ENCODE data around the gene NRSN1.
A peak's percentile ranks its signal among the peaks of the same experiment; 100 is the strongest.

NRSN1 gene, protein sequence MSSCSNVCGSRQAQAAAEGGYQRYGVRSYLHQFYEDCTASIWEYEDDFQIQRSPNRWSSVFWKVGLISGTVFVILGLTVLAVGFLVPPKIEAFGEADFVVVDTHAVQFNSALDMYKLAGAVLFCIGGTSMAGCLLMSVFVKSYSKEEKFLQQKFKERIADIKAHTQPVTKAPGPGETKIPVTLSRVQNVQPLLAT

DNA sequence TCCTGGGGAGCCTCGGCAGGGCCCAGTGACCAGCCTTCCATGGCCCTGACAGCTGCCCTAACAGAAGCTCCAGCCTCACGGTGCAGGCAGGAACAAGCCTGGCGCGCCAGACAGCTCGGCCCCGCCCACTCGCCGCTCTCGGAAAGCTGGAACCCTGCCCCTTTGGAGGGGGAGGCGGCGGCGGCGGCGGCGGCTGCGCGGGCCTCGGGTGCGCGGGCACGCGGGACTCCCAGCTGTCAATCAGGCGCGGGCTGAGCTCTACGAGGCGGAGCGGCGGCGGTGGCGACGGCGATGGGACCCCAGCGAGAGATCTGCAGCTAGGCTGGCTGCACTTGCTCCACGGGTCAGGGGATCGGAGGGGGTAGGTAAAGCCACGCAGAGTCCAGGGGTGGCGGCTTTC is at the start of gene NRSN1:
NRSN1 (plus strand) TSS at position 236 of the 400 bp plus-strand sequence. CDS start 8,113 bp downstream, outside the sequence.
- no peak for DNase-seq (ENCODE audit: low read depth)

DNA sequence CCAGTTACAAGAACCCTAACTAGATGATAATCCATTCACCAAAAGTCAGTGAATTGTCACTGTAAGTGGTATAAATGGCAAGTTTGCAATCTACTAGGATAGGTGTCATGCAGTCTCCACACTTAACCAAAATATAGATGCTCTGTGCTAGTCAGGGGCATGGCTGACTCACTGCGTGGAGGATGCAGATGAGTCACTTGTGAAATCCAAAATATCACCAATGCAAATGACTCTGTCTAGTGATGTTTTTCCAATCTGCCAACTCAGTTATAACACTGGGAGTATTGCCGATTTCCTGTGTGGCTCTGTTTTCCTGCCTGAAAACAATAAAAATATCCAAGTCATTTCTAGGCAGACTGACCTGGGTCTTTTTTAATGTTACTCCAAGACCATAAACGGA is 47.8 kb upstream of the NRSN1 start:
- DNase-seq (ENCODE audit: low read depth) = peak; percentile 35

DNA sequence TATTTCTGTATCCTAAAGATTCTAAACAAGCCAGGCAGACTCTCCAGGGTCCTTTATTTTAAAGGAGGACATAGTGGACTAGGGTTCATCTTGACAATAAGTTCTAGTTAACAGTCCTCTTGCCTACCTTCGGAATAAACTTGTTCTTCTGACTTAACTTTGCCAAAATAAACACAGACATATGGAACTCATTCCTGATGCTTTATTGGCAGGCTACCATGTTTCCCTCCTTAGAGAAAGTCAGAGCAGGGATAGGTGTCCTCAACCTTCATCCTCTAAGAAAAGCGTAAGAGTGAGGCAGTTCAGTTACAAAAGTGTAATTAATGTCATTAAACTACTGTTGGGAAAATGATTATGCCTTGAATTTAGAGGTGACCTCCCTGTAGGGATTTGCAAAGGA is 46.9 kb upstream of the NRSN1 start:
- DNase-seq (ENCODE audit: low read depth) = no peak

DNA sequence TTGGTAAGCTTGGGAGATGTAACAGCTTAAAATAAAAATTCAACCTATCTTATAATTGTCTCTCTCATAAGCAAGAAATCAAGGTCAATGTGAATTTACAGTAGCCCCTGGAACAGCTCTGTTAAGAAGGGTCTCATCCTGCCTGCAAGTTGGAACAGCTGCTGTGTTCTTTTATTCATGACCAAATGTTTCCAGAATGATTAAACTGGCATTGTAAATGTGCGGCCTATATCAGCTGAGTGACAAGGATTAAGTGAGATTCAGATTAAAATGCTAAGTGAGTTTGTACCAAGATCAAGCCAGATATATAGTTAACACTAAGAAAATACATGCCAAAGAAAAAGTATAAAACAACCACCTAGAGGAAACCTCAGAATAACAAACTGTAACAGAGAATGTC is 45.3 kb upstream of the NRSN1 start:
- DNase-seq (ENCODE audit: low read depth) = no peak

DNA sequence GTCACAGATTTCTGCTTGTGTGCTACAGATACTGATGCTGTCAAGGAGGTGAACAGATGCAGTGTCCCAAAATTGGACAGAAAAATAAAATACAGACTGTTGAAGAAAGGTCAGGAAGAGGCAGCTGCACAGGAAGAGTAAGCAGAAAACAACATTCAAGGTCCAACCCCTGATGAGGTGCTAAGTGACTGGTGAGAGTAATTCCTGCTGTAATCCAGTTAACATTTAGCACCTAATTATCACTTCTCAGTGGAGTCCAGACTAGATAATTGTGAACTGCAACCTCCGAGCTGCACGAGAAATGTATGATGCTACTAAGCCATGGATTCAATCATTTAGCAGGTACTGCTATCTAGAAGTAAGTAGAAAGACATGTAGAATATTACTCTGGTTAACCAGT is 36.3 kb upstream of the NRSN1 start:
- DNase-seq (ENCODE audit: low read depth) = no peak

DNA sequence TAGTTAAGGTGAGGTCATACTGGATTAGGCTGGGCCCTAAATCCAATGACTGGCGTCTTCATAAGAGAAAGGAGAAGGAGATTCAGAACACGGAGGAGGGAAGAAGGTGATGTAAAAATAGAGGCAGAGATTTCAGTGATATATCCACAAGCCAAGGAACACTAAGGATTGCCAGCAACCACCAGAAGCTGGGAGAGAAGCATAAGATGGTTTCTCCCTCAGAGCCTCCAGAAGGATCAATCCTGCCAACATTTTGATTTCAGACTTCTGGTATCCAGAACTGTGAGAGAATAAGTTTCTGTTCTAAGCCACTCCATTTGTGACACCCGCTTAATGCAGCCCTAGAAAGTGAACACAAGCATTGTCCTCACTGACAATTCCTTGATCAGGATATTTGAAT is 33.6 kb upstream of the NRSN1 start:
- no peak for DNase-seq (ENCODE audit: low read depth)

DNA sequence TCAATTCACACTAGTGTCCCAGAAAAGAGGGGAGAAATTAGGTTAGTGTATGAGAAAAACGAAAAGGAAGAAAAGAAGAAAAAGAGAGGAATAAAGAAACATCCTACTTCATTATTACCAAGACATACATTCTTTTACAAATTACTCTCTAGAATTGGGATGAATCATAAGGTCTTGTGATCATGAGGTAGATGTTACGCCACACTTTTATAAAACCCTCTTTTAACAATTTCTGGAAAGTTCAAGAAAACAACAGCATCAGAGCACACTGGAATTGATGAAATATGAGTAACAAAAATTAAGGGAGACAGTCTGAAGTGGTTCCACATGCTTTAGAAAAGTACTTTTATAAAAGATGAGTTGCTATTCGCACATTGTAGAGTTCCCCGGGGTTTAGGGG is 32.6 kb upstream of the NRSN1 start:
- DNase-seq (ENCODE audit: low read depth) = no peak

DNA sequence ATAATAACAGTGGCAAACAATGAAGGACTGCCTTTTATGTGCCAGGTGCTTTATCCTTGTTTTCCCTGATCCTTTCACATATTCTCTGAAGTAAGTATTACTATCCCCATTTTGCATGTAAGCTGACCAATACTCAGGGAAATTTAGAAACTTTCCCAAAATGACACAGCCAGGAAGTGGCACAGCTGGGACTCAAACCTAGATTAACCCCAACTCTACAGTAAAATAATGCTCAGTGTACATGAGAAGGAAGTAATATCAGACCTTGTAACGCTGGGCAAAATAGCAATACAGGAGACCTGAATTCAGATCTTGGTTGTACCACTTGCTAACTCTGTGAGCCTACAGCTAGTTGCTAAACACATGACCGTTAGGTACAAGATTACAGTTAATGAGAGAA is 26.8 kb upstream of the NRSN1 start:
- no peak for DNase-seq (ENCODE audit: low read depth)

DNA sequence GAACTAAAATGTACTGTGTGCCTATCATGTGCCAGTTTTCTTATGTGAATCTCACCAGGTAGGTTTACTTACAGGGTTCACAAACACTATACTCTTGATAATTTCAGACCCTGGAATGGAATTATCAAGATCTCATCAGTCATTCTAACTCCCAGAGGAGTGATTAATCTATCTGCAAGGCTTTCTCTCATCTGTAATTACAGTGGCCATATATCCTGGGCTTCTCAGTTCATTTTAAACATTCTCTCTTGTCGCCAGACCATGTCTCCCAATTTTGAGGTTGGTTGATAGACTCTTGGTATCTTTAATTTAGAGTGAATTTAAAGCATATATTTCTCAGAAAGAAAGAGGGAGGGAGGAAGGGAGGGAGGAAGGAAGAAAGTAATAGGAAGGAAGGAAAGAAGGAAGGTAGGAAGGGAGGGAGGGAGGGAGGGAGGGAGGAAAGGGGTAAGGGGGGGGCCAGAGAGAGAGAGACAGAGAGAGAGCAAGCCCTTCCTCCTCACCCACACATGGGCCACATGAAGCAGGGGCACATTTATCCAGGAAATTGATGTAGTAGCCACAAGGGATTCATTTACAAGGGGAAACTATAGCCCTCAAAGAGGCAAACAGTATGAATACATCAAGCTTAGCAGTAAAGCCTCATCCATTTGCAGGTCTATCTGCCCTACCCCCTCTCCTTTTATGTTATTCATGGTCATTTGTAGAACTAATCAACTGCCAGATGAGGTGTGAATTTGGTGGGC is 25.8 kb upstream of the NRSN1 start:
- DNase-seq (ENCODE audit: low read depth) = no peak

DNA sequence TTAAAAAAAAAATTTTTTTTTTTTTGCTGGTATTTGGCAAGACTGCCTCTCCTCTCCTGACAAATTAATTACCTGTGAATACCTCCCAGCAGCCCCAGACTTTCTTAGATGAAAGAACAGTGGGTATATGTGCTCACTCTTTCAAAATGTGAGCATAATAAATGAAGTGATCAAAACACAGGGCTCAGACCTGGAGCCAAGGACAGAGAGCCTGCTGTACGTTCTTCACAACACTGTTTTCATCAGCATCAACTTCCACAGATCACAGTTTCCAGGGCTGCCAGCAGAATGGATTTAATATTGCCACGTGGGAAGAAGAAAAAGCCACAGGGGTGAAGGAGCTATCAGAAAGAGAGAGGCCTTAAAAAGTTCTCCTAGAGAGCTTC is 25.3 kb upstream of the NRSN1 start:
- DNase-seq (ENCODE audit: low read depth) = no peak

DNA sequence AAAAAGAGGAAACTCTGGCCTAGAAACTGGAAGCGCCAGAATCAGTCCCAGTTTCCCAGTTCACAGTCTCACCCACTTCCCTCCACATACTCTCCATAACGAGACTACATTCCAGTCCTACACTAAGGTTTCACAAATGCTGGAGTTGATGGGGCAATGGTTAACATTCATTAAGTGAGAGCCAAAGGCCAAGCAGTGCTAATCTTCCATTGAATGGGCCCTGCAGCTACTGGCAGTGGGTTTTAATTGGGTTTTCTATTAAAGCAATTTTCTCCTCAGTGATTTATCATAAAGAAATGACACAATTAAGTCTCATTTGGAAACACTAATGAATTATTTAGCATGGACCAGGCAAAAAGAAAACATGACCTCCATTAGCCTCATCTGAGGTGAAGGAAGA is 20.8 kb upstream of the NRSN1 start:
- no peak for DNase-seq (ENCODE audit: low read depth)

DNA sequence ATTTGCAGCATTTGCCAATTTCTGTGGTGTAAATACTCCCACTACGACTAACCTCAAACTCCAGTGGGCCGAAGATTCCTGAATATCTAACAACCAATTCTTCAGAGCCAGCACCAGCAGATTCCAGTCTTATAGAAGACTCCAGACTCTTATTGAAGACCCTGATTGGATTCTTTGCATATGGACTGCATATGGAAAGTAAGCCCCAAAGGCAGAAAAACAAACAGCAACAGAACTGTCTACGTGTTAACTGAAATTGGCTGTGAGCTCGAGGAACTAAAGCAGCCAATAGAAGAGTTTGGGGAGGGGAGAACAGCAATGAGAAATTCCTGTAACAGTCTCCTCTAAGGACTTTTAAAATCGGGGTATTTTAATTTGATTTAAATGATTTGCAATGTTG is 19.7 kb upstream of the NRSN1 start:
- DNase-seq (ENCODE audit: low read depth) = no peak

DNA sequence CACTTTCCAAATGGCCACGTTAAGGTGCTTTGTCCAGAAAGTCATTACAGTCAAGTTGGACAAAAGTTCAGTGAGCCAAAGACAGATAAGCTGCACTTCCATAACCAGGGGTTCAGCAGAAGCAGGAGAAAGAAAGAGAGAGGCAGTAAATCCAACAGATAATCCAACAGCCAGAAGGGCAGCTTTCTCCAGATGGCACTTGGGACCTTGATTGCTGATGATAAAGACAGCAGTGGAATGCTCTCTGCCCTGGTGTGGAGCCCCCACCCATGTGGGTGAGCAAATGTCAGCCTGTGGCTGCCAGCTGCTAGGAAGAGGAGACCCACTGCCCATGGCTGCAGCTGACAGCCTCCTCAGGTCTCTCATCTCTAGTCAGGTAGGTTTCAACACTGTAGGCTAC is 18.7 kb upstream of the NRSN1 start:
- DNase-seq (ENCODE audit: low read depth) = no peak

DNA sequence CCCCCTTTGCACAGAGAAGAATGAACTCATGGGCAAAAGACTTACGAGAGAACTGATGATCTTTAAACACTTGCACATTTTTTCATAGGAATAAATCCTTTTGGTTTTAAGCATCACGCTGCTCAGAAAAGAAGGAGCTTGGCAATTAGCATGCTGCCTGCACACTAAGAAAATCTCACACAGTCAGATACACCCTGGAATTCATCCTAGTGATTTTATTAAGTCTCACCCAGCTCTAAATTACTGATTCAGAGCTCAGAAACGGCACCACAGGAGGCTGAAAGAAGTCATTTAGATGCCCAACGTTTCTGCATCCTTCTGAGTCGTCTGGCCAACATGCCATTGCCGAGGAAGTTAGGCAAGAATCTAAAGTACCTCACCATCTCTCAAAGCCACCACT is 18.0 kb upstream of the NRSN1 start:
- DNase-seq (ENCODE audit: low read depth) = no peak

DNA sequence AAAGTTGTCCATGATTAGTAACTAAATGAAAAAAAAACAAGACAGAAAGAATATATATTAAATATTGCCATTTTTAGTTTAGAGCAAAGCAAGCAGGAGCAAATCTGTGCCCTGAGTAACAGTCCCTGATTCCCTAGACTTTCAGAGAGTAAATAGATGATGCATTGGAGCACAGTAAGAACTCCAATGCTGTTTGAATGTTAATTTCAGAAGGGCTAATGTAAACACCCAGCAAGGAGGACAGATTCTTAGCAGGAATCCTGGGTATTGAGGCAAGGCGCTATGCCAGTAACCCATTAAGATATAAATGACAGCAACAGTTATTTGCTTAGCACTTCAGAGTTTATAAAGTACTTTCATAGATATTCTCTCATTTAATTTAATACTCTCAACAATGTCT is 15.6 kb upstream of the NRSN1 start:
- DNase-seq (ENCODE audit: low read depth) = no peak

DNA sequence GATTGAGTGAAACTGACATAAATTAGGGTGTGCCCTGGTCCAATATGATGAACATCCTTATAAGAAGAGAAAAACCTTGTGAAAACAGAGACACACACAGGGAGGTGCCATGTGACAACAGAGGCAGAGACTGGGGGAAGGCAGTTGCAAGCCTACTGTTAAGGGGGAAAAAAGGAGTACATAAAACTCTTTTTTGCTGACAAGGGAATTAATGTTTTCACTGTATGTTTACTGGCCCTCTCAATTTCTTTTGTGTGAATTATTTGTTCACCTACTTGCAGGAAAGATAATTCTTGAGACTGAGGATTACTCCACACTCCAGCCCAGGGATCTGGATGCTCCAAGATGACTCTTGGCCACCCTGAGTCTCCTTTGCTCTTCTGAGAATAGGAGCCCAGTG is 12.1 kb upstream of the NRSN1 start:
- no peak for DNase-seq (ENCODE audit: low read depth)

DNA sequence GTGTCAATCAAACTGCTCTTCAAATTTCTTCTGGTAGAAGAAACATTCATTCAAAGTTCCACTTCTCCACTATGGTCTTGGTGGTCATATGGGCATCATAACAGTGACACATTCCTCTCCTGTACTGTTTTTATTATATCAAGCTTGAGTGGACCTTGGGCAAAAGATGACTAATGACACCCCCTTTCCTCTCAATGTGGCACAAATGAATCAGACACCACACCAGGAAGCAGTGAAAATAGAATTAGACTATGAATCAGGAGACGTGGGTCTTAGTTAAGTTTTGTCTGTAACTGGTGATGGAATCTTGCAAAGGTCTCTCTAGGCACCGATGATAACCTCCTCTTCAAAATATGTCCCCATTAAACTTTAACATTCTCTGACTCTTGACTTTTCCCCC is 9.0 kb upstream of the NRSN1 start:
- no peak for DNase-seq (ENCODE audit: low read depth)

DNA sequence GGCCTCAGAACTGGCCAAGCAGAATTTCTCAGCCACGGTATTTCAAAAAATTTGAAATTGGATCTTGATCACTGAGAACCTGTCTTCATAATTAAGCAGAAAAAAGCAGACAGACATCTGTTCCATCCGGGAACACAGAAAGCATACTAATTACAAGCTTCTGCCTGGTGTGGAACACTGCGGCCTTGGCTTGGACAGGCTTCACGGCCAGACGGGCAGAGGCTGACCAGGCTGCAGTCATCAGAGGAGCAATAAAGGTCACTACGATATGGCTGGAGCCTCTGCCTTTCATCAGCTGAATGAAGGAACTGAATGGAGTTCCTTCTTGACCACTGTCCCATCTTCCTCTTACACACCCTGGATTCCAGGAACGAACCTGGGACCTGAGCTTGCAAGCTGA is 3.9 kb upstream of the NRSN1 start:
- DNase-seq (ENCODE audit: low read depth) = no peak

DNA sequence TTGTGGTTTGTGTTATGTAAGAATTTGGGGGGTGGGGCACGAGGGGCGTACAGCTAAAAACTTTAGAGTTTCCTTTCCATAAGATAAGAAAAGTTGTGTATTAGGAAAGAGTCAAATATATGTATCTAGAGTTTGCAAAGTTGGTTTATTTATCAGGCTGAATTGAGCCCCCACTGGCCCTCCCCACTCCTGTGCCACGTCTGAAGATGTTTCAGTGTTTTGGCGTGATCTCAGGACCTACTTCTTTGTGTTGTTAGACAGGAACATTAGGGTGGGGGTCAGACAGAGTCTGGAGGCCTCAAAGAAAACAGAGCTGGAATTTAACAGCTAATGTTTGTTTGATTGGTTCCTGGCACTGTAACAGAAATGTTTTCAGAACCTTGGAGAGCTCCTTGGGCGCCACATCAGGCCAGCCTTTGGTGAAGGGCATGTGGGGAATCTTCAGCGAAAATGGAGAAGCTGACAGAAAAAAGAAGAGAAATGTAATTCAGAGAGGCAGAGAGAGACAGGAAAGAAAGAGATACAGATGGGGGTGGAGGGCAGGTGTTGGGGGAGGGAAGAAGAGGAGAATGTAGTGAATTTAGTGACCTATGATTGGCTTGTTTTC is 674 bp downstream of the NRSN1 start:
- DNase-seq (ENCODE audit: low read depth) = peak; percentile 19

DNA sequence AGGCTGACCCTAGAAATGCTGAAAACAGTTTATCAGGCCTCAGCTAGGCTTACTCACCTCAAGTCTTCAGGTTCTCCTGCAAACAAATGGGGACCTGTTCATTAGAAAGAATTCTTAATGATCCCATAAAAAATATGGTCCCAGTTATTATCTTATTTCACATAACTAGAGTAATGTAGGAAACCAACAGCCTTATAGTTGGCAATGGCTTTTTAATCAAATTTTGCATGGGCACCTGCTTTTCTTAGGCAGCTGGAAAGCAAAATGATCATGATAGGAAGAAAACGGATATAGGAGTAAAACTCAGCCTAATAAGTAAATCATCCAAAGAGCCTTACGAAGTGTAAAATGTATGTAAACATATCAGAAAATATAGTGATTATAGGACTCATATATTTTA is 1.3 kb downstream of the NRSN1 start:
- no peak for DNase-seq (ENCODE audit: low read depth)

DNA sequence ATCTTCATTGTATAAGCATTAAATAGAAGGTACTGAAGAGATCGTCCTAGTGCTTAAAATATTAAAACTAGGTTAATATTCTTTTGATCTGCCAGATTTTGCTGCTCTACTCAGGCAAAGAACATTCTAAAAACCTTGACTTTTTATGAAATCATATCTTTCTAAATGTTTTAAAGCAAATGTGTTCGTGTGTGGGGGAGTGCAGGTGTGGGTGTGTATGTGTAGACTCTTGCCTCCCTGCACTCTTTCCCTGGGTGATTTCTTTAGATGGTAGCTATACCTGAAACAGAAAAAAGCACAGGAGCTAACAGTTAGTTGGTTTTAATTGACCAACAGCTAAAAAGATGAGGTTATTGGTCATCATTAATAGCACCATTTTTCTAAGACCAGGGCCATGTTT is 5.7 kb downstream of the NRSN1 start:
- DNase-seq (ENCODE audit: low read depth) = no peak

DNA sequence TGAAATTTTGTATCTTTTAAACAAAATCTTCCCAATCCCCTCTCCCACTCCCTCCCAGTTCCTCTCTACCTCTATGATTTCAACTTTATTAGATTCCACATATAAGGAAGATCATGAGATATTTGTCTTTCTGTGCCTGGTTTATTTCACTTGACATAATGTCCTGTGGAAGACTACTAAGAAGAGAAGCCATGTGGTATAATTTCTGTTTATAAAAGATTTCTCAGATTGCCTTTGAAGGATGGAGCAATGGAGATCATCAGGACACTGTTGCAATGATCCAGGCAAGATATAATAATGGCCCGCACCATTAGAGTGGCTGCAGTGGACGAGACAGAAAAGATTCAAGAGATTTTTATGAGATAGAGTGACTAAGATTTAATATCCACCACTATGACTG is 13.1 kb downstream of the NRSN1 start:
- DNase-seq (ENCODE audit: low read depth) = no peak

DNA sequence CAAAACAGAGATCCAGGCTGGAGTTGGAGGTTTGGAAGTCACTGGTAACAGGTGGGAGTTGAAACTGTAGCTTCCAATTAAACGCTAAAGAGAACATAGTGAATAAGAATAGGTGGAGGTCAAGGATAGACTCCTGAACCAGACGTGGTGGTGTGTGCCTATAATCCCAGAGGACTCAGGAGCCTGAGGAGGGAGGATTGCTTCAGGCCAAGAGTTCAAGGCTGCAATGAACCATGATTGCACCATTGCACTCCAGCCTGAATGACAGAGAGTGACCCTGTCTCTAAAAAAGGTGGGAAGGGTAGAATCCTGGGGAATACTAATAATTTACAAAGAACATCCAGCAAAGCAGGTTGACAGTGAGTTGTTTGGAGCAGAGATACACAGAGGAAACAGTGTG is 13.6 kb downstream of the NRSN1 start:
- DNase-seq (ENCODE audit: low read depth) = no peak

DNA sequence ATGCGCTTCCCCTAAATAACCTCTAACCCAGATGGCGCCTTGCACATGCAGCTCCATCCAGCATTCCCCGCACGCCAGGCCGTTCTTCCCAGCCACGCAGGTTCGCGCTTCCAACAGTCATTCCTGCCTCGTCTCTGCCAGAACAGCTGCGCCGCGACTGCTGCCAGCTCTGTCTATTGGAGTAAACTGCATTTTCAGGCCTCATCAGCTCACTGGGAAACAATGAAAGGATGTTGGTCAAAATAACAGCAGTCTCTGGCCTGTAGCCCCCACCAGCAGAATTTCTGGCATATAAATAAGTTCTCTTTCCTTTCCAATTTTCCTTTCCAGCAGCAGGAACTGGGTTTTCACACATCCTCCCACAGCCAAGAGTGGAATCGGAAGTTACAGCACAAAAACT is 14.6 kb downstream of the NRSN1 start:
- DNase-seq (ENCODE audit: low read depth) = no peak

Data from HS-27A (cell line).